ENCODE results near the gene CHKA.
A peak's percentile ranks its signal among the peaks of the same experiment; 100 is the strongest.
"Not testable (repeated sequence)": the region's sequence is repeated elsewhere in the genome, so short reads cannot be mapped to it uniquely, and the experiment has no call there.

The CHKA gene

DNA sequence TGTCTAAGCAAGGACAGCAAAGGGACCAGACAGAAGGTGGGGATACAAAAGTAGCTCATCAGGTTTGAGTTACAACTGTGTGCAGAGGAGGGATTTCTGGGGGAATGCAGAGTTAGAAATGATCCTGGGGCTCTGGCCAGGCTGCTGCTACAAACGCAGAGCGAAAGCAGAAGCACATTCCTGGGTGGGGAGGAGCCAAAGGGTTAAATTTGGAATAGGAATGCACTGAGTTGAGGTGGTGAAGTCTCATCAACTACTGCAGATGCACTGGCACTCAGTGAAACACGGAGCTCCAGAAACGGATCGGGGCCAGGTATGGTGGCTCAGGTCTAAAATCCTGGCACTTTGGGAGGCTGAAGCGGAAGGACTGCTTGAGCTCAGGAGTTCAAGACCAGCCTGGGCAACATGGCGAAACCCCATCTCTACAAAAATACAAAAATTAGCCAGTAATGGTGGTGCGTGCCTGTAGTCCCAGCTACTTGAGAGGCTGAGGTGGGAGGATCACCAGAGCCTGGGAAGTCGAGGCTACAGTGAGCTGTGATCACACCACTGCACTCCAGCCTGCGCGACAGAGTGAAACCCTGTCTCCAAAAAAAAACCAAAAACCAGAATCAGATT is 3.2 kb downstream of the CHKA start:
- no peak for DNase-seq

DNA sequence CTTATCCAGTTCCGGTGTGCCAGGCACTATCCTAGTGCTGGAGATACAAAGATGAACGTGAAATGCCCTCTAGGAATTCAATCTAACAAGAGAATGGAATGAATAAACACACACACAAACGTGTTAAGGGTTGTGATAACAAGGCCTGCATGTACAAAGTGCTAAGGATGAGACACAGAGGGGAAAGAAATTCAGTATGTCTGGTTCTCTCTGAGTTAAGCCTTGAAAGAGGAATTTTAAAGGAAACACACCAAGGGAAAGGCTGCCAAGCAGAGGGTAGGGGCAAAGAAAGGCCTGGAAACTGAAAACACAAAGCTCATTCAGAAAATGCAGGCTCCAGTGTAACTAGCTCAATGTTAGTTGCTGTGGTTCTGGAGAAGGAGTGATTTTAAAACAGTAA is 4.2 kb downstream of the CHKA start:
- DNase-seq: peak in 6 of 58 donors; percentile 14 to 76 (median 46)

DNA sequence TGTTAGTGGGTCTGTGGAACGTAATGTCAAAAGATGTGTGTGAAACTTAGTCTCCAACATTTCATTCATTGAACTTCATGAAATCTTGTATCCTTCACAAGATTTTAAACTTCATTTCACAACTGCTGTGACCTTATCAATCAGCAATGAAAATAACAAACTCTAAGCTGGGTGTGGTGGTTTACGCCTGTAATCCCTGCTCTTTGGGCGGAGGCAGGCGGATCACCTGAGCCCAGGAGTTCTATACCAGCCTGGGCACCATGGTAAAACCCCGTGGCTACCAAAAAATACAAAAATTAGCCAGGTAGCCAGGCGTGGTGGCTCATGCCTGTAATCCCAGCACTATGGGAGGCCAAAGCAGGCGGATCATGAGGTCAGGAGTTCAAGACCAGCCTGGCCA is 5.1 kb downstream of the CHKA start:
- DNase-seq: no peak

DNA sequence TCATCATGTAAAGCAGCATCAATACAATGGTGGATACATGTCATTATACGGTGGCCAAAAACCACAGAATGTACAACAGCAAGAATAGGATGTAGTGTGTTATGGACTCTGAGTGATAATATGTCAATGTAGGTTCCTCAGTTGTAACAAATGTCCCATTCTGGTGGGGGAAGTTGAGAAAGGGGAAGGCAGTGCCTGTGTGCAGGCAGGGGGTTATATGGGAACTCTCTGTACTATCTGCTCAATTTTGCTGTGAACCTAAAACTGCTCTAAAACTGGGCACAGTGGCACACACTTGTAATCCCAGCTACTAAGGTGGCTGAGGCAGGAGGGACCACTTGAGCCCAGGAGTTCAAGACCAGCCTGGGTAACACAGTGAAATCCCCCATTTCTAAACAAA is 5.9 kb downstream of the CHKA start:
- DNase-seq: peak in 1 of 58 donors; percentile 22

DNA sequence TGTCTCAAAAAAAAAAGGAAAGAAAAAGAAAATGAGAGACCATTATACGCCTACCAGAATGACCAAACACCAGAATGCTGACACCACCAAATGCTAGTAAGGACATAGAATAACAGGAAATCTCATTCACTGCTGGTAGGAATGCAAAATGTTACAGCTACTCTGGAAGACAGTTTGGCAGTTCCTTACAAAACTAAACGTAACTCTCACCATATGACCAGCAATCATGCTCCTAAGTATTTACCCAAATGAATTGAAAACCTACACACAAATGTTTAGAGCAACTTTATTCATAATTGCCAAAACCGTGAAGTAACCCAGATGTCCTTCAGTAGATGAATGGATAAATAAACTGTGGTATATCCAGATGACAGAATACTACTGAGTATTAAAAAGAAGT is 7.2 kb downstream of the CHKA start:
- DNase-seq: no peak

DNA sequence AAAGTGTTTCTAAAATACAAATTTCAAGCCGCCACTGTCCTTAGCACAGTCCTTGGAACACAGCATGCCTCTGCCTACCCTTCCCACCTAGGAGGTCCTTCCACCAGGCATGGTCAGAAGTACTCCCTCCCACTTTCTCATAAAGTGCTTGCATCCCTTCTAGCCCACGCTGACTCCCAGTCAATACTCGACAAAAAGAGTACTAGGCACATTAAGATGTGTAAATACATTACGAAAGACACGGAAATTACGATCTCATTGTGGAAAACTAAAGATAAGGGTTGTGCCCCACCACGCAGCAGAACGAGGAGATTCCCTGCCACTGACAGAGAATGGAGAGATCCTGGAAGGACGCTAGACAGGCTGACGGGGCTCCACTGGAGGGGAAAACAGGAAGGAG is 13.5 kb downstream of the CHKA start:
- no peak for DNase-seq

DNA sequence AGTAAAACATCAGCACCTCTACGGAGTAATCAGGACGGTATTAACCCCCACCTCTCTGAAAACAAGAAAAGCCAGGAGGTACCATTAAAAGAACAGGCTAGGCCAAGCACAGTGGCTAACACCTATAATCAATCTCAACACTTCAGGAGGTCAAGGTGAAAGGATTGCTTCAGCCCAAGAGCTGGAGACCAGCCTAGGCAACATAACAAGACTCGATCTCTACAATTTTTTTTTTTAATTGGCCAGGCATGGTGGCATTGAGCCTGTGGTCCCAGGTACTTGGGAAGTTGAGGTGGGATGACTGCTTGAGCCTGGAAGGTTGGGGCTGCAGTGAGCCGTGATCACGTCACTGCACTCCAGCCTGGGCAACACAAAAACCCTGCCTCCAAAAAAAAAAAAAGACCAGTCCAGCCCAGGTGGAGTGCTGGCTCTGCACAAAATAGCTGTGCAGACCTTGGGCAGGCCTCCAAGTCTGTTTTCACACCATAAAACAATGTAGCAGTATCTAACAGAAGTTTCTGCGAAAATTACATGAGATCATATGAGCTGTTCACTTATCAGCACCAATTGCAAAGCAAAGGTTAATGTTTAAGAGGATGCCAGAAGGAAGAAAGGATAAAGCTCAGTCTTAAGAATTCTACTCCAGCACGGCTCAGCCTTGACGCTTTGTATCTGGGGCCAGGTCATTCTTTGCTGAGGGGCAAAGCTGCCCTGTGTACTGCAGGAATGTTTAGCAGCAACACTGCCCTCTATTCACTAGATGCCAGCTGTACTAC is 14.8 kb downstream of the CHKA start:
- DNase-seq: peak in 3 of 58 donors; percentile 22 to 34 (median 23)

DNA sequence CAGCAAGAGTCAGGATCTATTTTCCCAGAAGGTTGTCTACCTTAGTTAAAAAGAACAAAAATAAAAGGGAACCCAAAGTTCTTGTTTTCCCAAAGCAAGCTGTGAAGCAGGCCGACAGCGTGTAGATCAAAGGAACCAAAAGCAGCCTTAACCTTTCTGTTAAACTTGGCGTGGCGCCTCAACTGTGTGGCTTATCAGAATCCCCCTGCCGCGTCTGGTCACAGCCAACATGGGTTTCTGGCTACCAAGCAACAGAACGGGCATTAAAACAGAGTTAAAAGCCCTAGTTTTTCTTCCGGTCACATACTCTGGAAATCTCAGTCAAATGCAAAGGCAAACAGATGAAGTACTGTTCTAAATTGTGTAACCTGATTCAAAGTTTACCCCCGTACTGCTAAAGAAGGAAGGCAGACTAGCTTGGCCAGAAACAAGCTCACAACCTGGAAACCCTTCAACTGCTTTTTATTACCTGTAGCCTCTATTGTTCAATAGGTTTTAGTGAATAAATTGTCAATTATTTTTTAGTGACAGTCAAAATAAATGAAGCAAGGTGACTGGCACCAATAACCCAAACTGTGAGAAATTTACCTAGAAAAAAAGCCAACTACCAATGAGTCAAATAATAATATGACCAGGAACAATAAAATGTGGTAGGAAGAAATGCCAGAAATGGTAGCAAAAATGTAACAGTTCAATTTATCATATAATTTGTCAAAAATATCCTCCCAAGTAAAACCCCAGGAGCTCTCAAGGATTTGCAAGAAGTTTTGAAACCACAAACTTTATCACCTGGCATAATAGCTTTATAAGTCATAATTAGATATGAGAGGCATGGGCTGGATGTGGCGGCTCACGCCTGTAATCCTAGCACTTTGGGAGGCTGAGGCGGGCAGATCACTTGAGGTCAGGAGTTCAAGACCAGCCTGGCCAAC is 21.4 kb downstream of the CHKA start:
- peak in 3 of 58 donors; percentile 19 to 36 (median 21) for DNase-seq

DNA sequence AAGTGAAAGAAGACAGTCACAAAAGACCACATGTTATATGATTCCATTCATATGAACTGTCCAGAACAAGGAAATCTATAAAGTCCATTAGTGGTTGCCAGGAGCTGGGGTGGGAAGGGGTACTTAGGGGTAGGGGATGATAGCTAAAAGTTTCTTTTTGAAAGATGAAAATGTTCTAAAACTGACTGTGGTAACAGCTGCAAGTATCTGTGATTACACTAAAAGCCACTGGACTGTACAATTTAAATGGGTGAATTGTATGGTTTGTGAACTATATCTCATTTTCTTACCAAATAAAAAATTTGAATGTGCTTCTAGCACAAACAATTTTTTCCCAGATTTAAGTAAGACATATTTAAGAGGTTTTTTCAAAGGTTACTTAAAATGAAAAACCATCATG is 22.1 kb downstream of the CHKA start:
- DNase-seq: no peak

DNA sequence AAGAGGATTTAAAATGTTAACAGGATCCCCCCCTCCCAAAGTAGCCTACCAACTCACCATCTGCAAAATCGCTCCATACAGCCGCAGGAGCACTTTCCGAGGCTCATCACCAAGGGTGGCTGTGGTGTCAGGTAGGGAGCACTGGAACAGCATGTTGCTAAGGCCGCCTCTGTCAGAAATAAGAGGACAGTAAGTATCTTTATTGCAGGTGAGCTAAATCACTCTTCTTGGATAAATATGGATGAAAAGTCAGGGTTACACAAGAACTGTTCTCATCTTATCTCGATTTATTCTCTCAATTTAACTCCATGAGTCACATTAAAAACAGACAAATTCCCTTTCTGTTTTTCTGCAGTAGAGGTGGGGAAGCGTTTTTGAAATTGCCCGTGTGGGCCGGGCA is 24.2 kb downstream of the CHKA start:
- no peak for DNase-seq

DNA sequence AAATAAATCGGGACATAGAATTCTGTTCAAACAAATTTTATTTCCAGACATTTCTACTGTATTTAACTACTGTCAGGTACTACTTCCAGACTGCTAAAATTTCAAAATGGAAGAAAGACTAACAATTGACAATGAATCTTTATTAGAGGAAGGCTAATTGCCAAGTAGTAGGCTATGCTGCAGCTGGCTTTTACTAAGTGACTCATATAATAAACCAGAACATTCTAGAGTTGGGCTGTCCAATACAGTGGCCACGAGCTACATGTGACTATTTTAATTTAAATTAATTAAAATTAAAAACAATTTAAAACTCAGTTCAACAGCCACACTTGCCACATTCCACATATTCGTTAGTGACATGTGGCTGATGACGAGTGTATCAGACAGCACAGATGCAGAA is 27.6 kb downstream of the CHKA start:
- DNase-seq: peak in 1 of 58 donors; percentile 28

DNA sequence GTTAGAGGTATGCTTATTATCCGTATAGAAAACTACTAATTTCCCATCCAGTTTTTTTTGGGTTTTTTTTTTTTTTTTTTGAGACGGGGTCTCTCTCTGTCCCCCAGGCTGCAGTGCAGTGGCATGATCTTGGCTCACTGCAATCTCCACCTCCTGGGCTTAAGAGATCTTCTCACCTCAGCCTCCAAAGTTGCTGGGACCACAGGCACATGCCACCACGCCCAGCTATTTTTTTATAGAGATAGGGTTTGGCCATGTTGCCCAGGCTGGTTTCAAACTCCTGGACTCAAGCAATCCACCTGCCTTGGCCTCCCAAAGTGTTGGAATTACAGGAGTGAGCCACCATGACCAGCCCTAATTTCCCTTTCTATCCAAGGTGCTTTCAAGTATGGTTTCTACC is 28.2 kb downstream of the CHKA start:
- DNase-seq: not testable (repeated sequence)

DNA sequence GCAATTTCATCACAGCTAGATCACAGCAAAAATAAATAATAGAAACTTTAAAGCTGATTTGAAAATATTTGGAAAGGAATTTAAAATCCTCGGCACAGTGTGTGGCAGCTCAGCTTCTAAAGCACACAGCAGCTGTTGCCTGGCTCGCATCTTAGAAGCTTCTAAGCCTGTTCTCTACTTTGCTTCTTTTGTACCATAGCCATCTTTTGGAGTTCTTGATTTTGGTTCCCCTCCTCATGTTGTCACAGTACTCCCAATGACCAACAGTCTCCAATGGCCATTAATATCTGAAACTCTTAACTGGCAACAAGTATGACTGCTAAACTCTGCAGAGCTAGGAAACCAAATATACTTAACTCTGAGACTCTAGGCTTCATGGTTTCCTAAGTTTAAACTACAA is 28.8 kb downstream of the CHKA start:
- DNase-seq: no peak

DNA sequence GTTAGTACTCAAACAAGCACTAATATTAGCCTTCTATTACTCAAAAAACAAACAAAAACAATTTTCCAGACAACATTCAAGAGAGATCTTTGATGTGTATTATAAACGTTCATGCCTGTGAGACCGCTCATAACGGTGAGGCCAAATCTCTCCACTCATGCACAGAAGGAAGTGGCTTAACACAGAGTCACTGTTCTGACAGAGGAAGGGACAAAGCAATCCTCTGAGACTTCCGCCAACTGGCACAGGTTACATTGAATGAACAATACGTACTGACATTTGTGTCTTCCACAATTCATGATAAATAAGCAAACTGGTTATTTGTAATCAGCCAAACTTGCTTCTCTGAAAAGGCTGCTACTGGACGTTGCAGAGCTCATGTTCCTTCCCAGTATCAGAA is 30.5 kb downstream of the CHKA start:
- peak in 30 of 58 donors; percentile 7 to 86 (median 39) for DNase-seq

DNA sequence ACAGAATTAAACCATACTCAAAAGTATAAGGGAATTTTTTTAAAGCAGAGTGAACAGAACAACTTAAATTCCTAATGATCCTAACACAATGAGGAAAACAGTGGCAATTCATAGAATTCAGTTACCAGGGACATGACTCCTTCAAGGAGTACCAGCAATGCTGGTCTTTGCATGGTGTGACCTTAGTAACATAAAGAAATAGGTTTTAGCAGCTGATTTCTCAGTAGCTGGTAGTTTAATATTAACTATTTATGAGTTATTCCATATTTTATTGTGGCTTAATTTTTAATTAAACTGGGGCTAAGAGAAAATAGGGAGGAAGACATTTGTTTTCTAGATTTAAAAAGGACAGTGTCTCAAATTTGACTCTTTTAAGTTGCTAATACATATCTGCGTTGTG is 30.9 kb downstream of the CHKA start:
- no peak for DNase-seq

DNA sequence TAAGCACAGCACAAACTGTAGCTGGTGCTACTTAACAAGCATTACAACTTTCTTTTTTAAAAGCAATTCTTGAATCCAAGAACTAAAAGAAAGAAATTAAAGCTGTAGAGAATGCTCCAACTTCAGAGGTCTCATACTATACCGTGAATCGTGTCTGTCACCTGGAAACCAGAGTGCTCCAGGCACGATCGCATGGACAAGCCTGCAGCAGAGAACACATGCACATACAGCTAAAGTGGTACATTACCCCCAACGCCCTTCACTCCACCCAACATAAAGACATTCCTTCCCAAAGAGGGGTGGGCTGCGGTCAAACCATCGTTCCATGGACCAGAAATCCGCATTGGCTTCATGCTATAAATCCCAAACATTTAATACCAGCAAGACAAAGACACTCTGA is 31.5 kb downstream of the CHKA start:
- DNase-seq: no peak

DNA sequence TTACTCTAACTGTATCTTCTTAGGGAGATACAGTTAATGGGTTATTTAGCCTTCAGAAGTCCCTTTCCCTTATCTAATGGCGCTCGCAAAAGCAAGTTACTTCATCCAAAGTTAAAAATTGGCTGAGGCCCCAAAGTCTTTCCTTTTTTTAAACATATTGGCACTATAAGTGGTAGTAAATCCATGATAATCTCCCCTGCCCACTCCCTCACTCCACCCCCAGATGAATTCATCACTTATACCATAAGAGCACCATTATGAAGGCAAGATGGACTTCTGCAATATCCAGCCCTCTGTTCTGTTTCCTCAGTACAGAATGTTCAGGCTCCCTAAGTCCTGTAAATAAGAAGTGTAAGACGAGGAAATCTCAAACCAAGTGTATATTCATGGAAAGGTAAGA is 37.7 kb downstream of the CHKA start:
- no peak for DNase-seq

DNA sequence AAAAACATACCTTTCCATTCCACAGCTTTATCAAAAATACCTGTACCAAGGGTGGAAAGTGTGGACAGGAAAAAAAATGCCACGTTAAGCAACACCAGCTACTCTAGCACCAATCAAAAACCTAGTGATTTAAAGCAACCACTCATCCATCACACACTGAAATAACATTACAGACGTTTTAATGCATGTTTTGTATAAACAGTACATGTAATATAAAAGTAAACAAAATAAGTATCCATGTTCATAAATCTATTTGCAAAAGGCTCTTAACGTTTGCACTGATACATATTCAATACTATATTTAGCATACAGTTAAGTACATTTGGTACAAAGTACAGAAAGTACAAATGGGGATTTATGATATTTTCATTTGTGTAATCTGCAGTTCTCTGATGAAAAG is 38.7 kb downstream of the CHKA start:
- DNase-seq: no peak

DNA sequence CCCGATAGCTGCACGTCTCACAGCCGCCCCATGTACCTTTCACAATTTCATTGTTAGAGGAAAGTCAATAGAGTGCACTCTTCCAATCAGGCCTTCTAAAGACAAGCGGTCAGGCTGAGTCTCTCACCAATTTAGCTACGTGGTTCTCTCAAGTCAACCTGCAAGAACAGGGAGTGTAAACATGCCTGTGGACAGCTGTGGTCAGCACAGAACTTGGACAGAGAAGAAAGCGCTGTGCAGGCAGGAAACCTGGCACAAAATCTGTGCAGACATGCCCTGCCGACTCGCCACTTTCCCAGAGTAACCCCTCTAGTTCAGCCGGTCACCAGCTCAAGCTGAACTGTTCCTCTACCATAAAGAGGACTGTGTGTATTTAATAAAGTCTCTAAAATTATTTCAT is 39.5 kb downstream of the CHKA start:
- DNase-seq: no peak

DNA sequence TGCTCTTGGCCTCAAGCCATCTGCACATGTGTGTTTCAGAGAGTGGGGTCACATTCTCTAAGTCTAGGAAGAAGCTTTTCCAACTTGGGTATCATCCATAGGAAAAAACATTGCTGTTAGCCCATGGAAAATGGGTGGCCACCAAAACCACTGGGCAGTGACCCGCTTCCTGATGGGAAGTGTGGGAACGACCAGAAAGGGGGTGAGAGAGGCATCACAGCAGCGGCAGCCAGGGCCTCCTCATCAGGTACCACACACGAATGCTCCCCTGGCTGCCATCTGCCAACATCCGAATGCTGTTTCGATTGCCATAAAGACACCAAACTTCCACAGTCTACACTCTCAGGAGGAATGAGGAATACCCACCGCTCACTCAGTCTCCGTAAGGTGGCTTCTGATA is 40.3 kb downstream of the CHKA start:
- DNase-seq: no peak

DNA sequence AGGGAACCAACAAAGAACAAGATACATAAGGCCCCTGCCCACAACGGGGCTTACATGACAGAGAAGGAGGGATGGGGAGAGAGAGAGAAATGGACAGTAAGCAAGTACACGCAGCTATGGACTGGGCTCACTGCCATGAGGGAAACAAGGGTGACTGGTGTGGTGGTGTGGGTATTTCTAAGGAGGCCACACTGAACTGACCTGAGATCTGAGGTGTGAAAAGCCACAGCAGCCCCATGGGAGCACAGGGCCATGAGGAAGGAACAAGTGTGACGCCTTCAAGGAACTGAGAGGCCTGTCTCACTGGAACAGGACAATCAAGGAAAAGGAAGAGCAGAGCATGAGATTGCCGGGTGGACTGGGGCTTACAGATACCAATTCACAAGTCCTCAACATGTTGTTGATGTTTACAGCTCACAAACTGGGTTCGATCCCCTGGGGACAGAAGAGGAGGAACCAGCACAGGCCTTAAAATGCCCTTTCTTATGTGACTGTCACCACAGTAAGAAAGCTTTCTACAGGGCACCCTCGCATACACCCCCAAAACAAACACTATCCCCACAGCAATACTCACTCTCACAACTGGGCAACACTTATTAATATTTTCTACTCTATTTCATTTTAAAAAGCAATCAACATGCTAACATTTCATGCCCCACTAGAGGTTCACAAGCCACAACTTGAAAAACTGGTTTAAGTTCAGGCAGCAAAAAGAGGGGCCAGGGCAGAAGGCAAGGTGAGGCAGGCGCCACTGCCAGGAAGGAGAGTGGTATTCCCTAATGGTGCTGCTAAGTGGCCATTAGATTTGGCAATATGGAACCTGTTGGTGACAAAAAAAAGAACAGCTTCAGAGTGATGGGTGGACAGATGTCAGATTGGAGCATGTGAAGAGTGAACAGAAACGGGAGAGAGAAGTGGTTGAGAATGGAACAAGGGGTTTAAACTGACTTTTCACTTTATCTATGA is 43.3 kb downstream of the CHKA start:
- DNase-seq: no peak
